ENCODE results near the gene OR9I1.

DNA sequence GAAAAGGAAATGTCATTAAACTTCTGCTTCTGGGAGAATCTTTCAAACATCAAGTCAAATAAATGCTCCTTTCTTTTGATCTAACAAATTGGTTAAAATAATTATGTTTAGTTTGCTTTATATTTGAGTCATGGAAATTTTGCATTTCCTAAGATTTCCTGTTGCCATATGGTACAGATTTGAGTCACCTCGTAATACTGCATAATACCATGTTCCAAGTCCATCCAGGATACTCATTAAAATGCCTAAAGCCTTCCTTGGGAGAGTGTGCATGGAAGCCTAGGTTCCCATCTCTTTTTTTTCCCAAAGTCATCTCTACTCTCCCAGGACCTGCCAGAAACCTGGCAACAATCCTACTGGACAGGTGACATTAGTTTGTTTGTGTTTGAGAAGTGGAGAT, 4.2 kb downstream of the OR9I1 start:
- TF ChIP-seq, protein P1, sequence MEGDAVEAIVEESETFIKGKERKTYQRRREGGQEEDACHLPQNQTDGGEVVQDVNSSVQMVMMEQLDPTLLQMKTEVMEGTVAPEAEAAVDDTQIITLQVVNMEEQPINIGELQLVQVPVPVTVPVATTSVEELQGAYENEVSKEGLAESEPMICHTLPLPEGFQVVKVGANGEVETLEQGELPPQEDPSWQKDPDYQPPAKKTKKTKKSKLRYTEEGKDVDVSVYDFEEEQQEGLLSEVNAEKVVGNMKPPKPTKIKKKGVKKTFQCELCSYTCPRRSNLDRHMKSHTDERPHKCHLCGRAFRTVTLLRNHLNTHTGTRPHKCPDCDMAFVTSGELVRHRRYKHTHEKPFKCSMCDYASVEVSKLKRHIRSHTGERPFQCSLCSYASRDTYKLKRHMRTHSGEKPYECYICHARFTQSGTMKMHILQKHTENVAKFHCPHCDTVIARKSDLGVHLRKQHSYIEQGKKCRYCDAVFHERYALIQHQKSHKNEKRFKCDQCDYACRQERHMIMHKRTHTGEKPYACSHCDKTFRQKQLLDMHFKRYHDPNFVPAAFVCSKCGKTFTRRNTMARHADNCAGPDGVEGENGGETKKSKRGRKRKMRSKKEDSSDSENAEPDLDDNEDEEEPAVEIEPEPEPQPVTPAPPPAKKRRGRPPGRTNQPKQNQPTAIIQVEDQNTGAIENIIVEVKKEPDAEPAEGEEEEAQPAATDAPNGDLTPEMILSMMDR (conservative IDR thresholded peaks at IDR 0.05; ENCODE audit: low read length) = no peak
- TF ChIP-seq EZH2phosphoT487 (IDR thresholded peaks at IDR 0.05; ENCODE audit: borderline replicate concordance, low read depth, low read length) = no peak

Measured in OCI-LY7 (cell line).